AG10803 (cell line): ENCODE results near the gene GNB1L.

ENCODE experiments used
- DNase-seq: peaks from one replicate; pipeline ENCODE4 v3.0.0; 2010; ENCODE audit warnings: low read depth
- H3K4me3 ChIP-seq: 2 replicates; pipeline ENCODE4 v1.5.1; 2011; ENCODE audit warnings: mild to moderate bottlenecking, low read length, control low read depth
- TF ChIP-seq, protein P1 (sequence below): conservative IDR thresholded peaks from 2 replicates; pipeline ENCODE4 v1.5.1; 2011; ENCODE audit warnings: mild to moderate bottlenecking, low read length, control low read depth, inconsistent platforms

The GNB1L gene

DNA sequence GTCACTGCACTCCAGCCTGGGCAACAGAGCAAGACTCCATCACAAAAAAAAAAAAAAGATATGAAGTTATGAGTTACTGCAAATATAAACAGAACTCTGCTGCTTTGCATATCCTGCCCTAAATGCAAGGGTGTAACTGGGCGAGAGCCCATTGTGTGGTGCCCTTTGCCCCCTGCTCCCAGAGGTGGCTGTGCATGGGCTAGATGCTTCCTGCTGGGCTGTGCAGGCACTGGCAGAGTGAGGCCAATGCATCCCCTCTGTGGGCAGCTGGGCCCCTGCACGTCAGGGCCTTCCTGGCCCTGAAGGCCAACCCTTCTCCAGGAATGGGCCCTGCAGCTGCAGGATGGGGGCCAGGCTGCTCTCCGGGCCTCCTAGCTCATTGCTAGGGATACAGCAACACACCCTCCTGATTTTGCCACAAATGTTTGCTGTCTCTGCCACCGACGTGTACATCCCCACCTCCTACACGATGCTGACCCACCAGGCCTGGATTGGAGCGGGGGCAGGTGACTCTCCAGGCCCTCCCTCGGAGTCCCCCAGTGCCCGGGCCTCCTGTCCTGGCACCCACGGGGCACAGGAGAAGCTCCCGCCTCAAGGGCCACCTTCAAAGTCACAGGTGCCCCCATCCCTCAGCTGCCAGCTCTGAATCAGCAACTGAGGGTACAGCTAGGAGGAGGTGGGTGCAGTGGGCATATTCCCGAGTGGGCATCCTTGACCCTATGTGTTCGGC is 46.2 kb upstream of the GNB1L start:
- no peak overlapping the region for H3K4me3 ChIP-seq
- TF ChIP-seq, protein P1, sequence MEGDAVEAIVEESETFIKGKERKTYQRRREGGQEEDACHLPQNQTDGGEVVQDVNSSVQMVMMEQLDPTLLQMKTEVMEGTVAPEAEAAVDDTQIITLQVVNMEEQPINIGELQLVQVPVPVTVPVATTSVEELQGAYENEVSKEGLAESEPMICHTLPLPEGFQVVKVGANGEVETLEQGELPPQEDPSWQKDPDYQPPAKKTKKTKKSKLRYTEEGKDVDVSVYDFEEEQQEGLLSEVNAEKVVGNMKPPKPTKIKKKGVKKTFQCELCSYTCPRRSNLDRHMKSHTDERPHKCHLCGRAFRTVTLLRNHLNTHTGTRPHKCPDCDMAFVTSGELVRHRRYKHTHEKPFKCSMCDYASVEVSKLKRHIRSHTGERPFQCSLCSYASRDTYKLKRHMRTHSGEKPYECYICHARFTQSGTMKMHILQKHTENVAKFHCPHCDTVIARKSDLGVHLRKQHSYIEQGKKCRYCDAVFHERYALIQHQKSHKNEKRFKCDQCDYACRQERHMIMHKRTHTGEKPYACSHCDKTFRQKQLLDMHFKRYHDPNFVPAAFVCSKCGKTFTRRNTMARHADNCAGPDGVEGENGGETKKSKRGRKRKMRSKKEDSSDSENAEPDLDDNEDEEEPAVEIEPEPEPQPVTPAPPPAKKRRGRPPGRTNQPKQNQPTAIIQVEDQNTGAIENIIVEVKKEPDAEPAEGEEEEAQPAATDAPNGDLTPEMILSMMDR, result no peak
- no peak for DNase-seq

DNA sequence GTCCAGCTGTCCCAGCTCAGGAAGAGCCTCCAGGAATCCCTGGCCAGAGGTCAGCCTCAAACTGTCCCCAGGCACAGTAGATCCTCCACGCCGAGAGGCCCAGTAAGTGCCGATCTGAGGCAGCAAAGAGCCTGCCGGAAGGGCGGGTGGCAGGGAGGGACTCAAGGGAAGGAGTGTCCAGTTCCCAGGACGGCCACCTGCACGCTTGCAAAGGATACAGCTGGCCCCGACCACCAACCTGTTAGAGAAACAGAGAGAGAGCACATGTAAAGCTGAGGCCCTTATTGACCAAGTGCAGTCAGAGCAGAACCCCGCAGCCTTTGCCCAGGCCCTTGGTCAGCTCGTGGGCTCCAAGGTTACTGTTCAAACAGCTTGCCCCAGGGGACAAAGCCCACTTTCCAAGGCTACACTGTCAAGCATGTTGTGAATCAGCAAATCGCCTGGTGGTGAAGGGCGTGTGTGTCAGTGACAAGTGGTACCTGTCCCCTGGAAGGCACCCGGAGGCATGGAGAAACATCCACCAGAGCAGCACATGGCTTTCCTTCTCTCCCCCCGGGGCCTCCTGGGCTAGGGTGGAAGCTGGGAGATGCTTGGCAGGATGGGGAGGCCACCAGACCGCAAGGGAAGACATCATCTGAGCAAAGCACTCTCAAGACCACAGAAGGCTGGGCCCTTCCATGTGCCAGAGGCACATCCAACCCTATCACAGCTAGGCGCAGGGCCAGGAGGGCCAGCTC is 44.3 kb upstream of the GNB1L start:
- no peak overlapping the region for H3K4me3 ChIP-seq
- no peak for DNase-seq
- TF ChIP-seq, protein P1, result no peak

DNA sequence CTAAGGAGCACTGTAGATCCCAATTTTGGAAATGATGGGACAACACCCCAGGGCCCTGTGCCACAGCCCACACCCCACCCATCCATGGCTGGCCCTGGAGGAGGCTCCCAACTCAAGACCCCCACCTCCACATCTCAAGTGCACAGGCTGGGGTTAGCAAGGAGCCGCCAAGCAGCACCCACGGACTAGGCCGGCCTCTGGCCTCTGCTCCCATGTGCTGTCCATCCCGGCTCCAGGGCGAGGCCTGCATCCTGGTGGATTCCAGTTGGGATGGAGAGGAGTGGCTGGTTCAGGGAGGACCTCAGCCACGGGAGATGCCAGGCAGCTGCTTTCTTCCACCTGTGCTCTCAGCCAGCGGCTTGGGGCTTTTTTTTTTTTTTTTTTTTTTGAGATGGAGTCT is 43.5 kb upstream of the GNB1L start:
- no peak for DNase-seq

DNA sequence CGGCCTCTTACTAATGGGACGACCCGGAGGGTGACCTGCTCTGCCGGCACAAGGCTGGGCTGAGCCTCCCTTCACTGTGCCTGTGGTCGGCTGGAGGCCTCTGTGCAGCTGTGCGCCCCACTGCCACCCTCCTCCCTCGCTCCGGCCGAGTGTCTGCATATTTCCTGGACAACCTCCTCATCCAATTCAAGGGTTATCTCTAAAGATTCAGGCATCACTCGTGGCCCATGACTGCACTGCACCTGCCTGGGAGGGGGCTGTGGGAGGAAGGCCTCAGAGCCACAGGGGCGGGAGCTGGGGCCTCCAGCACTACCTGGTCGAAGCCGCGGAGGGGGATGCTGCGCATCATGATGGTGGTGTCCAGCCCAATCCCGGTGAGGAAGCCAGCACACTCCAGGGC is 43.1 kb upstream of the GNB1L start:
- no peak for DNase-seq
- TF ChIP-seq, protein P1, result no peak
- H3K4me3 ChIP-seq, result no peak overlapping the region

More for the DNA sequence above, 43.5 kb upstream of the GNB1L start:
- TF ChIP-seq, protein P1, result no peak
- no peak overlapping the region for H3K4me3 ChIP-seq

DNA sequence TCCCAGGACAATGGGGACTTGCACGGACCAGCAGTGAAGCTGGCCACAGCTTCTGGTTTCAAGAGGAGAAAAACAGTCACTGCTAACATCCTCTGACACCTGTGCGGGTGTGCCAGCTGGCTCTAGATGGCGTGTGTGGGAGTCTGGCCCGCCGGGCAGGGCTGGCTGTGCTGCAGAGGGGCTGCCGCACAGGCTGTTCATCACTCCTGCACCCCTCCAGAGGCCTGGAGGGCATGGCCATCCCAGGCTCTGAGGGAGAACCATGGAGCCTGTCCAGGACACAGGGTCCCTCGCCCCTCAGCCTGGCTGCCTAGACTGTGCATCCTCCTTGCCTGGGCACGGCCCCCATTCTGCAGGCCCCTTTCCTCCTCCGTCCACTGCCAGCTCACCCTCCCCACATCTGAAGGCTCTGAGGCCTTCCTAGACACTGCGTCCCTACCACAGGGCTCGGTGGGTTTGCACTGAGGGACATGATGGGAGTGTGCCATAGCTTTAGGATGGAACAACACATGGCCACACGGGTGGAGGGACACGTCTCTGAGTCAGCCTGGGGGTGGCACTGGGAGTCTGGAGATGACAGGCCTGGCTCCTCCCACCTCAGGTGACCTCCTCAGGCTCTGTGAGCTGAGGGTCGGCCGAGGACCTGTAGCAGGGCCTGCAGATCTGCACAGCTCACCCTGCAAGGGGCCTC is 42.1 kb upstream of the GNB1L start:
- no peak for DNase-seq
- TF ChIP-seq, protein P1, result no peak
- H3K4me3 ChIP-seq, result no peak overlapping the region

DNA sequence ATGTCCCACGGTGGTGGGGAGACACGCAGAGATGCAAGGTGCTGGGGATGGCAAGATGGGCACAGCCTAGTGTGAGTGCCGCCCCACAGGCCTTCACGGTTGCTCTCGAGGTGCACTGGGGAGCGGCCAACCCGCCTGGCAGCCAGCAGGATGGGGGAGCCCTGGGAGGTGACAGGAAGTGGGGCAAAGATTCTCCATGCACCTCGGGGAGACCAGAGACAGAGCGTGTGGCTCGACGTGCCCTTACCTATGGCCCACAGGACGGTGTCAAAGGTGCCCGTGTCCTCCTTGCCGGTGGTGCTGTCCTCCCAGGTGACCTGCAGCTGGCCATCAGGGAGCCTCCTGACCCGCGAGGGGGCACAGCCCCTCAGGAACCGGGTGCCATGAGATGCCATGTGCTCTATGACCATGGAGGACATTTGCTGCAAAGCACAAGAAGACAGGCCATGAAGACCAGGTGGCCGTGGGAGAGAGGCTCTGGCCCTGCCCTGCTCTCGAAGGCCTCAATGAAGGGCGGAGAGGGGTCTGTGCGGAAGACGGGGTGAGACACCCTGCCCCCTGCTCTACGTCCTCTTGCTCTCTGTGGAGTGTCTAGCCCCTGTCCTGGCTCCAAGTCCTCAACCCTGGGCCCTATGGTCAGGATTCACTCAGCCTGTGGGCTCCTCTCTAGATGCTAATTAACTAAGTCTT is 40.6 kb upstream of the GNB1L start:
- H3K4me3 ChIP-seq, result no peak overlapping the region
- no peak for DNase-seq
- TF ChIP-seq, protein P1, result no peak
